K562 (cell line): ENCODE measurements around the gene SLC2A8. TPM values are rescaled to one million over a fixed set of nuclear protein-coding genes. Genes with fewer than 3 reads are reported as not detected.

Source experiments
- BHLHE40 ChIP-seq: IDR thresholded peaks from 2 replicates; pipeline ENCODE4 v1.6.1; 2011; ENCODE audit warnings: low read length, improper control_type of control experiment
- CEBPG ChIP-seq, 3 experiments: fragments of 200-800 bp in 1 of 3; sonication (Bioruptor generic) in 1 of 3; sonication (generic) in 1 of 3; formaldehyde crosslinking in 1 of 3; IDR thresholded peaks in 2 of 3; conservative IDR thresholded peaks in 1 of 3; 2 replicates each; pipeline versions ENCODE4 v1.6.1 to v1.8.0; 2016 to 2022; ENCODE audit warnings: missing compliant biosample characterization in 2 of 3, missing genetic modification characterization in 2 of 3, mild to moderate bottlenecking in 1 of 3, missing genetic modification reagents in 1 of 3
- ESRRA ChIP-seq: fragments of 450-650 bp; IDR thresholded peaks from 2 replicates; pipeline ENCODE4 v1.6.1; 2014; ENCODE audit warnings: low read depth, mild to moderate bottlenecking, moderate library complexity, borderline replicate concordance
- GABPA ChIP-seq: fragments of 200-800 bp; sonication (Bioruptor generic); conservative IDR thresholded peaks from 2 replicates; pipeline ENCODE4 v1.6.1; 2016; ENCODE audit warnings: low read depth, missing genetic modification characterization, missing compliant biosample characterization
- HNRNPL ChIP-seq: fragments of 200-400 bp; formaldehyde crosslinking; IDR thresholded peaks from 2 replicates; pipeline ENCODE4 v1.6.1; 2017; ENCODE audit warnings: low read depth, mild to moderate bottlenecking, low read length
- MYC ChIP-seq, 2 experiments: fragments of 250-450 bp in 1 of 2; sonication (Bioruptor Pico) in 1 of 2; IDR thresholded peaks; 2 replicates each; pipeline versions ENCODE4 v1.5.1 to v1.6.1; 2012 to 2021; ENCODE audit warnings: low read depth in 2 of 2, borderline replicate concordance in 1 of 2, improper control_type of control experiment in 1 of 2, low read length in 1 of 2, mild to moderate bottlenecking in 1 of 2, moderate library complexity in 1 of 2
- NFYB ChIP-seq: IDR thresholded peaks from 2 replicates; pipeline ENCODE4 v1.6.1; 2011; ENCODE audit warnings: mild to moderate bottlenecking, moderate library complexity; ENCODE audit not compliant: insufficient read length; ENCODE audit errors: extremely low read depth
- NR4A1 ChIP-seq, 2 experiments: fragments of 250-450 bp in 1 of 2; fragments of 450-650 bp in 1 of 2; sonication (Bioruptor Pico) in 1 of 2; IDR thresholded peaks; 2 replicates each; pipeline versions ENCODE4 v1.4.0 to v1.6.1; 2016 to 2020; ENCODE audit warnings: mild to moderate bottlenecking in 2 of 2, missing compliant biosample characterization in 1 of 2, missing genetic modification characterization in 1 of 2, moderate library complexity in 1 of 2
- PHF20 ChIP-seq: fragments of 450-650 bp; IDR thresholded peaks from 2 replicates; pipeline ENCODE4 v1.6.1; 2018; ENCODE audit not compliant: partially characterized antibody
- POLR2H ChIP-seq: IDR thresholded peaks from 2 replicates; pipeline ENCODE4 v1.6.1; 2016; ENCODE audit warnings: missing genetic modification characterization, low read depth, mild to moderate bottlenecking, control low read depth, missing compliant biosample characterization, moderate library complexity
- RBM14 ChIP-seq: fragments of 200-400 bp; formaldehyde crosslinking; IDR thresholded peaks from 2 replicates; pipeline ENCODE4 v1.6.1; 2018; ENCODE audit warnings: low read depth, mild to moderate bottlenecking, low read length, moderate library complexity, borderline replicate concordance; ENCODE audit not compliant: insufficient read depth
- SOX6 ChIP-seq: fragments of 450-650 bp; IDR thresholded peaks from 2 replicates; pipeline ENCODE4 v1.6.1; 2014; ENCODE audit warnings: mild to moderate bottlenecking
- SREBF1 ChIP-seq: fragments of 150-350 bp; IDR thresholded peaks from 2 replicates; pipeline ENCODE4 v1.6.1; 2014; ENCODE audit warnings: antibody characterized with exemption, low read depth, low read length, borderline replicate concordance
- TAL1 ChIP-seq: fragments of 450-650 bp; IDR thresholded peaks from 2 replicates; pipeline ENCODE4 v1.6.1; 2016; ENCODE audit warnings: mild to moderate bottlenecking
- TEAD2 ChIP-seq: fragments of 450-650 bp; IDR thresholded peaks from 2 replicates; pipeline ENCODE4 v1.6.1; 2016; ENCODE audit warnings: missing genetic modification characterization, control low read depth, missing compliant biosample characterization
- THAP12 ChIP-seq: fragments of 250-450 bp; sonication (Bioruptor Pico); IDR thresholded peaks from 2 replicates; pipeline ENCODE4 v1.9.0; 2021; ENCODE audit warnings: mild to moderate bottlenecking, inconsistent platforms
- ZBTB33 ChIP-seq: sonication (generic); formaldehyde crosslinking; IDR thresholded peaks from 2 replicates; pipeline ENCODE4 v1.8.1; 2023; ENCODE audit warnings: mild to moderate bottlenecking, missing genetic modification reagents
- ZFP30 ChIP-seq: fragments of 250-450 bp; sonication (Bioruptor Pico); IDR thresholded peaks from 2 replicates; pipeline ENCODE4 v1.8.0; 2022; ENCODE audit warnings: moderate library complexity, mild to moderate bottlenecking, inconsistent platforms, borderline replicate concordance
- ZFP36 ChIP-seq: fragments of 150-350 bp; IDR thresholded peaks from 2 replicates; pipeline ENCODE4 v1.6.1; 2018; ENCODE audit warnings: low read length, low read depth; ENCODE audit not compliant: partially characterized antibody
- ZNF280B ChIP-seq: fragments of 250-450 bp; sonication (Bioruptor Pico); IDR thresholded peaks from 2 replicates; pipeline ENCODE4 v1.5.1; 2021; ENCODE audit warnings: mild to moderate bottlenecking
- ZNF717 ChIP-seq: fragments of 250-450 bp; sonication (Bioruptor Pico); IDR thresholded peaks from 2 replicates; pipeline ENCODE4 v1.5.0; 2021
- polyA plus RNA-seq, 8 experiments: library from polyadenylated mRNA; depleted of rRNA in 4 of 8; stranded (reverse) in 5 of 8; unstranded in 3 of 8; fragments of >200 nt; fragmentation: Nextera tagmentation in 2 of 8; fragmentation: Illumina TruSeq in 1 of 8; extraction: Ambion mirVana in 2 of 8; extraction: Trizol in 1 of 8; gene quantifications; 2 replicates each; pipeline versions ENCODE4 v1.2.1 to v1.2.3, GENCODE V29; 2011 to 2014; ENCODE audit warnings: inconsistent platforms in 1 of 8, missing spikeins in 1 of 8
- total RNA-seq, 7 experiments: library from RNA; depleted of rRNA in 6 of 7; stranded (reverse); fragments of >200 nt in 6 of 7; fragmentation: Illumina TruSeq in 2 of 7; extraction: Trizol in 2 of 7; gene quantifications; 2 replicates each; pipeline versions ENCODE4 v1.2.1 to v1.2.3, GENCODE V29; 2011 to 2021; ENCODE audit warnings: low replicate concordance in 1 of 7

The SLC2A8 gene
- total and polyA plus RNA-seq, 9 of the 15 experiments (the other 6 are each of a cell fraction or from before 2014, with no cell fraction given) = 0.13 to 12.9 (median 5.2) TPM

GRCh38 chr9:127396253-127396807 lies 639 bp upstream of the SLC2A8 start (continued):
- TF ChIP-seq RBM14 (no peak), NFYB (no peak), ESRRA (no peak), PHF20 (no peak), TEAD2 (tag) (no peak), ZNF280B (no peak), ZFP30 (CRISPR knock-in tag) (no peak), NR4A1 (CRISPR knock-in tag; IDR thresholded peaks at IDR 0.05) (no peak), NR4A1 (tag; IDR thresholded peaks at IDR 0.05) (no peak), MYC (IDR thresholded peaks at IDR 0.05; ENCODE audit: low read depth, low read length) (peak; percentile 71), MYC (CRISPR knock-in tag; IDR thresholded peaks at IDR 0.05; ENCODE audit: borderline replicate concordance, low read depth) (no peak), GABPA (tag) (no peak; the same call in 1 of the 2 replicates), ZNF717 (CRISPR knock-in tag) (no peak), THAP12 (CRISPR knock-in tag) (no peak), BHLHE40 (peak; percentile 65), SREBF1 (no peak), TAL1 (no peak), POLR2H (tag) (no peak), CEBPG (CRISPR knock-in tag; IDR thresholded peaks at IDR 0.05) (no peak), CEBPG (tag; conservative IDR thresholded peaks at IDR 0.05 in 1 of 2, IDR thresholded peaks at IDR 0.05 in 1 of 2) (no peak), SOX6 (no peak), ZBTB33 (CRISPR knock-in tag) (no peak), HNRNPL (no peak), ZFP36 (peak; percentile 5)
